ENCODE measurements around the gene DHX40.

- TF ChIP-seq, protein P1, sequence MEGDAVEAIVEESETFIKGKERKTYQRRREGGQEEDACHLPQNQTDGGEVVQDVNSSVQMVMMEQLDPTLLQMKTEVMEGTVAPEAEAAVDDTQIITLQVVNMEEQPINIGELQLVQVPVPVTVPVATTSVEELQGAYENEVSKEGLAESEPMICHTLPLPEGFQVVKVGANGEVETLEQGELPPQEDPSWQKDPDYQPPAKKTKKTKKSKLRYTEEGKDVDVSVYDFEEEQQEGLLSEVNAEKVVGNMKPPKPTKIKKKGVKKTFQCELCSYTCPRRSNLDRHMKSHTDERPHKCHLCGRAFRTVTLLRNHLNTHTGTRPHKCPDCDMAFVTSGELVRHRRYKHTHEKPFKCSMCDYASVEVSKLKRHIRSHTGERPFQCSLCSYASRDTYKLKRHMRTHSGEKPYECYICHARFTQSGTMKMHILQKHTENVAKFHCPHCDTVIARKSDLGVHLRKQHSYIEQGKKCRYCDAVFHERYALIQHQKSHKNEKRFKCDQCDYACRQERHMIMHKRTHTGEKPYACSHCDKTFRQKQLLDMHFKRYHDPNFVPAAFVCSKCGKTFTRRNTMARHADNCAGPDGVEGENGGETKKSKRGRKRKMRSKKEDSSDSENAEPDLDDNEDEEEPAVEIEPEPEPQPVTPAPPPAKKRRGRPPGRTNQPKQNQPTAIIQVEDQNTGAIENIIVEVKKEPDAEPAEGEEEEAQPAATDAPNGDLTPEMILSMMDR (IDR thresholded peaks at IDR 0.05) = no peak
- TF ChIP-seq POLR2A (IDR thresholded peaks at IDR 0.05) = no peak
These were observed 51.8 kb downstream of the DHX40 start for GRCh38 chr17:59617156-59617732.
